CD4-positive, alpha-beta T cell (primary cell): ENCODE data around the gene ATP1B4. TPM values are rescaled to one million over a fixed set of nuclear protein-coding genes. Genes with fewer than 3 reads are reported as not detected.

Experiments
- ATAC-seq: fragments of 200-7000 bp; cut with Tn5 transposase; one replicate; pipeline ENCODE4 v1.10.0; 2022; ENCODE audit warnings: mild to moderate bottlenecking; ENCODE audit not compliant: poor library complexity
- CTCF ChIA-PET: fragments of 350-600 bp; sonication (Branson Sonifier 250); formaldehyde crosslinking; loops from one replicate; lab custom pipeline; 2021; ENCODE audit warnings: antibody characterized with exemption, inconsistent platforms; lab: Charles Lee
- POLR2A ChIA-PET: fragments of 350-600 bp; sonication (Branson Sonifier 250); formaldehyde crosslinking; loops from one replicate; lab custom pipeline; 2021; ENCODE audit warnings: antibody characterized with exemption, inconsistent platforms; lab: Charles Lee
- DNase-seq, 14 experiments: peaks; one replicate each; pipeline ENCODE4 v3.0.0-alpha.2; 2013 to 2020; ENCODE audit warnings: mixed read lengths in 2 of 14
- H3K27ac ChIP-seq, 2 donors: one replicate each; pipeline versions ENCODE4 v1.5.1 to v1.7.0; 2013; ENCODE audit warnings: low read length in 2 of 2, low read depth in 1 of 2, mild to moderate bottlenecking in 1 of 2
- H3K27me3 ChIP-seq, 2 experiments: 1 replicate in 1 of 2; 2 replicates in 1 of 2; pipeline versions ENCODE4 v1.6.1 to v1.7.0; 2013; ENCODE audit warnings: low read length in 2 of 2, control low read depth in 1 of 2, mild to moderate bottlenecking in 1 of 2, moderate library complexity in 1 of 2; ENCODE audit not compliant: insufficient read depth in 2 of 2, control insufficient read depth in 1 of 2
- H3K36me3 ChIP-seq: one replicate; pipeline ENCODE4 v1.6.1; 2013; ENCODE audit warnings: low read length, control low read depth; ENCODE audit not compliant: insufficient read depth
- H3K4me1 ChIP-seq: one replicate; pipeline ENCODE4 v1.6.1; 2013; ENCODE audit warnings: low read length, control low read depth; ENCODE audit not compliant: insufficient read depth
- H3K4me3 ChIP-seq: one replicate; pipeline ENCODE4 v1.5.1; 2013; ENCODE audit warnings: mild to moderate bottlenecking, low read length, moderate library complexity
- H3K9me3 ChIP-seq, 2 experiments: 1 replicate in 1 of 2; 2 replicates in 1 of 2; pipeline versions ENCODE4 v1.6.1 to v1.7.0; 2013; ENCODE audit warnings: low read length in 2 of 2, mild to moderate bottlenecking in 2 of 2, control low read depth in 1 of 2, moderate library complexity in 1 of 2; ENCODE audit not compliant: control insufficient read depth in 1 of 2, insufficient read depth in 1 of 2
- H3K27ac Mint-ChIP-seq: one replicate; pipeline ENCODE4 v1.8.0; 2020; ENCODE audit warnings: mixed read lengths
- H3K27me3 Mint-ChIP-seq: one replicate; pipeline ENCODE4 v1.8.0; 2021; ENCODE audit warnings: mixed read lengths
- H3K36me3 Mint-ChIP-seq: one replicate; pipeline ENCODE4 v1.8.0; 2021; ENCODE audit warnings: low read depth, mixed read lengths
- H3K4me1 Mint-ChIP-seq: one replicate; pipeline ENCODE4 v1.8.0; 2021; ENCODE audit warnings: low read depth, mixed read lengths
- H3K4me3 Mint-ChIP-seq: one replicate; pipeline ENCODE4 v1.8.0; 2020; ENCODE audit warnings: mild to moderate bottlenecking, mixed read lengths
- H3K9me3 Mint-ChIP-seq: one replicate; pipeline ENCODE4 v1.8.0; 2020; ENCODE audit warnings: mixed read lengths
- CTCF ChIP-seq: fragments of 200-600 bp; IDR thresholded peaks from one replicate; pipeline ENCODE4 v1.8.0; 2022; ENCODE audit warnings: antibody characterized with exemption, mild to moderate bottlenecking
- intact Hi-C, 2 experiments: fragments of 100-400 bp; cut with DNase I in 1 of 2; cut with micrococcal nuclease in 1 of 2; formaldehyde crosslinking; loops; one replicate each; pipeline versions ENCODE4 v1.15.1 to v1.9.0; 2023 to 2025; cut with DNase I, micrococcal nuclease
- total RNA-seq, 174 experiments: library from RNA in 2 of 174; stranded (reverse) in 2 of 174; gene quantifications; one replicate each; pipeline ENCODE4 v1.2.3 and lab custom pipeline; 2021 to 2026

The ATP1B4 gene
- total RNA-seq, 2 experiments from 2014 or later, result not detected

- no peaks in the 10 kb centered on the region for H3K4me1 Mint-ChIP-seq
- ChIA-PET CTCF (no interaction called here), POLR2A (no interaction called here)
- H3K4me3 Mint-ChIP-seq, result no peak overlapping the region
- H3K27ac ChIP-seq, result no peak overlapping the region
- no peaks in the 10 kb centered on the region for H3K27me3 ChIP-seq
- DNase-seq (no peak), ATAC-seq (no peak)
- intact Hi-C loops, result no loop called here
- H3K9me3 ChIP-seq, result peaks cover 2 to 14% of the 10 kb centered on the region in 2 experiments
- no peaks in the 10 kb centered on the region for H3K27me3 Mint-ChIP-seq
- no peaks in the 10 kb centered on the region for H3K4me1 ChIP-seq
- H3K9me3 Mint-ChIP-seq, result no peaks in the 10 kb centered on the region
- no peaks in the 10 kb centered on the region for H3K36me3 Mint-ChIP-seq
- H3K4me3 ChIP-seq, result no peak overlapping the region
- no peaks in the 10 kb centered on the region for H3K36me3 ChIP-seq
- no peak overlapping the region for H3K27ac Mint-ChIP-seq
- TF ChIP-seq CTCF, result no peak
Observed at GRCh38 chrX:120332394-120332793, 29.5 kb upstream of the ATP1B4 start.

GRCh38 chrX:120334151-120334550 is 27.7 kb upstream of the ATP1B4 start:
- no peak for TF ChIP-seq CTCF
- H3K27ac Mint-ChIP-seq, result no peak overlapping the region
- H3K4me3 ChIP-seq, result no peak overlapping the region
- H3K27me3 ChIP-seq, result no peaks in the 10 kb centered on the region
- no peak overlapping the region for H3K27ac ChIP-seq
- POLR2A ChIA-PET, result no interaction called here
- H3K4me3 Mint-ChIP-seq, result no peak overlapping the region
- DNase-seq (peak in 1 of 14 experiments; percentile 11), ATAC-seq (no peak)
- H3K36me3 Mint-ChIP-seq, result peaks cover 6% of the 10 kb centered on the region
- H3K9me3 ChIP-seq, result peaks cover 4 to 14% of the 10 kb centered on the region in 2 experiments
- CTCF ChIA-PET, result no interaction called here
- H3K9me3 Mint-ChIP-seq, result peaks cover 5% of the 10 kb centered on the region
- no peaks in the 10 kb centered on the region for H3K36me3 ChIP-seq
- intact Hi-C loops, result no loop called here
- peaks cover 5% of the 10 kb centered on the region for H3K27me3 Mint-ChIP-seq
- no peaks in the 10 kb centered on the region for H3K4me1 Mint-ChIP-seq
- H3K4me1 ChIP-seq, result no peaks in the 10 kb centered on the region

- Histone ChIP-seq H3K27me3 (no peaks in the 10 kb centered on the region), H3K4me3 (no peak overlapping the region), H3K36me3 (no peaks in the 10 kb centered on the region), H3K27ac (no peak overlapping the region), H3K4me1 (no peaks in the 10 kb centered on the region), H3K9me3 (peaks cover 4 to 14% of the 10 kb centered on the region in 2 experiments)
- intact Hi-C loops, result no loop called here
- TF ChIP-seq CTCF, result no peak
- ChIA-PET CTCF (no interaction called here), POLR2A (no interaction called here)
- peaks cover 5% of the 10 kb centered on the region for H3K9me3 Mint-ChIP-seq
- no peak for DNase-seq
- ATAC-seq, result no peak
- H3K27ac Mint-ChIP-seq, result no peak overlapping the region
- no peaks in the 10 kb centered on the region for H3K4me1 Mint-ChIP-seq
- peaks cover 5% of the 10 kb centered on the region for H3K27me3 Mint-ChIP-seq
- peaks cover 6% of the 10 kb centered on the region for H3K36me3 Mint-ChIP-seq
- H3K4me3 Mint-ChIP-seq, result no peak overlapping the region
Observed at GRCh38 chrX:120334603-120335002, 27.3 kb upstream of the ATP1B4 start.
